ENCODE results near the gene KBTBD8.

KBTBD8 gene

DNA sequence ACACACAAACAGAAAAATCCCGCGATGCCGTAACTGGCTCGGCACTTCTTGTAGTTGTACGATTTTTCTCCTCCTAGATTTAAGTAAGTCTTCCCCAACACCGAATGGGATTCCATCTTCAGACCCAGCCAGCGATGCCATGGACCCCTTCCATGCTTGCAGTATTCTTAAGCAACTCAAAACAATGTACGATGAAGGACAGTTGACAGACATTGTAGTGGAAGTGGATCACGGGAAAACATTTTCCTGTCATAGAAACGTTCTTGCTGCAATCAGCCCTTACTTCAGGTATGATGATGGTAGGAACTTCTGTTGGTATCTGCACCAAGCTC, 763 bp downstream of the KBTBD8 start:
- no peak for DNase-seq (ENCODE audit: low read depth)

DNA sequence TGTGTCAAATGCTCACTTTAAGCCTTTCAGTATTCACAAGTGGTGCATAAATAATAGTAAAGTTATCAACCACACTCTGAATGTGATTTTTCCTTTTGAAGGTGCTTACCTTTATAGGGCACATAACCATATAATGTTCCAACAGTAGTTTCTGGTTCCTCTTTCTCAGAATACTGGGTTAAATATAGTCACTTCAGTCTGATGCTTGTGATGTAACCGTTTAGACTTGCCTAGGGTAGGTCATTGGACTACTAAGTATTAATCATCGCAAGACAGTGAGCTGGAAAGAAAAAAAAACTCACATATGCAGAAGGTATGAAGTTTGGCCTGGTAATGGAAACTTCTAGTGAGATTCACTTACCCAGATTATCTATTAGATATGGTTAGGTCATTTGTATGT, 1.9 kb downstream of the KBTBD8 start:
- DNase-seq (ENCODE audit: low read depth): no peak

DNA sequence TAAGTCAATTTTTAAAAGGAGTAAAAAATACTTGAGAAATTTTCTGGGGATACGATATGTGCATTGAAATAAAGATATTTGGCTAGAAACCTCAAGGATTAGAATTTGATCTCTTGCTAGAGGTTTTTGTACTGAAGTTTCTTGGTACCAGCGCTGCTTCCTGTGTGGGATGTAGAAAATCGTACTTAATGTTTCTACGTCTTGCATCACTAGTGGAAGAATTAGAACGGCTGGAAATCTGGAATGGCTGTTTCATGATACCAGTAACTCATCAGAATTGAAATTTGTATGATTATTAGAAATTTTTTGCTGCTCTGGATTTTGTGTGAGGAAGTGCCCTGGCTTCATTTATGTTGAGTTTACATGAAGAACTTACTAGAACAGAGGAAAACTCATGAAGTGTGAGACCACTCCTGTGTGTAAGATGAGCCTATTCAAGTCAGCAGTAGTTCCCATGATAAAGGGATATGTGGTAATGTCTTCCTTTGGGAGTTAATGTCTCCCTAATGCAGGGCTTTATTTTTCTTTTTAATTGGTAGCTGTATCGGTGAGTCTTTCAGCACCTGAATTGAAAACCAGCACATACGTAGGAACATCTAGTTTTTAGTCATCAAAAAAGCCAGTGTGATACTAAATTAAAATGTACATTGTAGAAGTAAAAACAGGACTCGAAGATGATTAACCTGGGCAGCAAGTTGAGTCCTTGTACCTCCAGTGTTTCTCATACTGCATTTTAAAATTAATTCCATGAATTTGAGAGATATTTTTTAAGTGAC, 3.2 kb downstream of the KBTBD8 start:
- no peak for DNase-seq (ENCODE audit: low read depth)

DNA sequence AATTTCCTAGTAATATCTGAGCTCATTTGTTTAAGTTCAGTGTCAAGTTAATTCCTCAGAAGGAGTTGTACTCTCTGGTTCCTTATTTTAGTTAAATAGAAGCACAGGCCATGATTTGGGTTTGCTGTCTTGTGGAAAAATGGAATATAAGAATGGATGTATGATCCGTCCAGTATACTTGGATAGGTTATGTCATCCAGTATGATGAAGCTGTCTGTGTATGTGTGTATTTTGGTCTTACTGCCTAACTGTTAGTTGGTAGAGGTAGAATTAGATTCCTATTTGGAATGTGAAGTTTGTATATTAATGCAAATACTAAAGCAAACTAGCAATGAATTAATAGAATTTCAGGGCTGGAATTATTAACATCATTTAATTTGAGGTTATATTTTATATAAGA, 7.9 kb downstream of the KBTBD8 start:
- no peak for DNase-seq (ENCODE audit: low read depth)

DNA sequence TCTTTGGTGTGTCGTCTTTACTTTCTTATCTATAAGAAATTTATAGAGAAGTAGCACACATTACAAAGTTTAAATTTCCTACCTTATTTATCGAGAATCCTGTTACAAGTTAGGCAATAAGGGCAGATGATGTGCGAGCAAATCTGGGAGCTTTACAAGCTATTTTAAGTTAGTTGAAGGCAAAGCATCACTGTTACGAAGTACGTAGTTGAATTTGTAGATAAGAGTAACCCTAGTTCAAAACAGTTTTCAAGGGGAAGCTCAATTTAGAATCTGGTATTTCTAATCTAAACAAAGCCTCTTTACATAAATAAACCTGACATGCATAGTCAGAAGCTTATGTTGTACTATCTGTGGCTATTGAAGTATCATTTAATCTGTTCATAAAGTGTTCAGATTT, 8.4 kb downstream of the KBTBD8 start:
- DNase-seq (ENCODE audit: low read depth): no peak

- no peak for DNase-seq (ENCODE audit: low read depth)
These were observed 10.3 kb downstream of the KBTBD8 start for GRCh38 chr3:67008388-67008787.

GRCh38 chr3:67009716-67010115, 11.6 kb downstream of the KBTBD8 start:
- DNase-seq (ENCODE audit: low read depth): no peak

- DNase-seq (ENCODE audit: low read depth): no peak
These were observed 13.5 kb downstream of the KBTBD8 start for GRCh38 chr3:67011414-67012131.

DNA sequence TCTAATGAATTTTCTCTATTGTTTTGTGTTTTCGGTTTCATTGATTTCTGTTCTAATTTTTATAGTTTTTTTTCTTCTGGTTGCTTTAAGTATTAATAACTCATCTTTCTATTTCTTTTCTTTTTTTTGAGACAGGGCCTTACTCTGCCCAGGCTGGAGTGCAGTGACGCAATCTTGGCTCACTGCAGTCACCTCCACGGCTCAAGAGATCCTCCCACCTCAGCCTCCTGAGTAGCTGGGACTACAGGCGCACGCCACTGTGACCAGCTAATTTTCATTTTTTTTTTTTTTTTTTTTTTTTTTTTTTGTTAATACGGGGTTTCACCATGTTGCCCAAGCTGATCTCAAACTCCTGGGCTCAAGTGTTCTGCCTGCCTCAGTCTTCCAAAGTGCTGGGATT, 14.5 kb downstream of the KBTBD8 start:
- no peak for DNase-seq (ENCODE audit: low read depth)

DNA sequence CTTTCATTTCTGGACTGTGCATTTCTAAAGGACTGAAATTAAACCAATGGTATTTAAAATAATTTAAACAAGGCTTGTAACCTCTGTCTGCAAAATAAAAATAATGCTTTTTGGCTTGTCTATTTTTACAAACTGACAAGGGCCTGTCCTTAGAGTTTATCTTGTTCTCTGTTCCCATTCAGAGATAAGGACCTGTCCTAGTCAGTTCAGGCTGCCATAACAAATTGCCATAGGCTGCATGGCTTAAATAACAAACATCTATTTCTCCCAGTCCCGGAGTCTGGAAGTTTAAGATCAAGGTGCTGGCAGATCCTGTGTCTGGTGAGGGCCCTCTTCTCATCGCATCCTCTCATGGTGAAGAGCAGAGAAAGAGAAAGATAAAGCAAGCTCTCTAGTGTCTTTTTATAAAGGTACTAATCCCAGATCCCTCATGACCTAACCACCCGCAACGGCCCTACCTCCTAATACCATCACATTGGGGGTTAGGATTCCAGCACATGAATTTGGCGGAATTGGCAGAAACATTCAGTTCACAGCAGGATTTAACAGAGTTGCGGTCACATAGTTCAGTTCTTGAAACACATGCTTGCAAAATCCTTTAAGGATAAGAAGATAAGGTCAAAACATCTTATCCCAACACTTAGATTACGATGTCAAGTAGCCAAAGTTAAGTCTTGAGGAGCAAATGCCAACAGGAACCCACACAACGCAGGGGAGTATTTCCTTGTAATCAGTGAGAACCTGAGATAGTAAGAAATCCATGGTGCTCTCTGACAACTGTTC, 17.8 kb downstream of the KBTBD8 start:
- DNase-seq (ENCODE audit: low read depth): no peak

GRCh38 chr3:67016522-67017080, 18.5 kb downstream of the KBTBD8 start:
- DNase-seq (ENCODE audit: low read depth): no peak

DNA sequence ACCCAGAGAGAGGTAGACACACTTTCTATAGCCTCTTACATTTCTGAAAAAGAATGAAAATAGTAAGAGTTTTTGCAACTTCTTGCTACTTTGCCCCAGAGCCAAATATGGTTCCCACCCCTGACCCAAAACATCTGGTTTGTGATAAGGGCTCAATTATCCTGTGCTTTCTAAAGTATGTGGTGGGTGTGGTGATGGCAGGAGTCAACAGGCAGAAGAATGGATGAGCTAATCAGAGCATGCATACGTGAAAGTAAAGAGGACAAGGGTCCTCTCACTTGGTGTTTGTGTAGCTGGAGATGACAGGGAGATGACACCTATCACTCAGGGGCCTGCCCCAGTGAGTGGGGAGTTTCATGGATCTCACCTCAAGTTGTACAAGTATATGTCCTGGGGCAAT, 19.1 kb downstream of the KBTBD8 start:
- DNase-seq (ENCODE audit: low read depth): no peak

DNA sequence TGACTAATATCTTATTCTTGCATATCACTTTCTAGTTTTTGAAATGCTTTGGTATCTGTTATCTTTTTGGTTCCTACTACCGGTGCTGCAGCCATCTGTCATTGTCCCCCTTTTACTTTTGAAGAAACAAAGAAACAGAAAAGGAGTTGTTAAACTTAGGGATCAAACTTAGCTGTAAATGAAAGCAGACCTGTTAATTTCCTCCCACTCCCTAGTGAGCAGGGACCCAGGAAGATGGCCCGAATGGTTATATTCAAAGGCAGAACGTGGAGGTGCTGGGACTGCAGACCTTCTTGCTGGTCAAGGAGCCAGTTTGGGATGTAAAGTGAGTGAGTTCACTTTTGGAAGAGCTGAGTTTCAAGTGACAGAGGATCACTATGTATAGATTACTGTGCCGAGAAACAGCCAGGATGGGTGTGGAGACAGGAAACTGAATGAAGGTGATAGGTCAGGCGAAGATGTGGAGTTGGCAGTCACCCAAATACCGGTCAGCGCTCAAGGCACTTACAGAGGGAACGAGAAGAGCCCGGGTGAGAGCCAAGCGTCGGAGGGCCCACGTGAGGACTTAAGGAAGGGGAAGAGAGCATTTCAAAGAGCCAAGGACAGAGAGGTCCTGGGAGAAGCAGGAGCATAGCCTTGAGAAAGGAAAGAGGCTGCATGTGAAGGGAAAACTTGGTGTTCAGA, 20.1 kb downstream of the KBTBD8 start:
- DNase-seq (ENCODE audit: low read depth): no peak

GRCh38 chr3:67018789-67019526, 20.9 kb downstream of the KBTBD8 start:
- no peak for DNase-seq (ENCODE audit: low read depth)

DNA sequence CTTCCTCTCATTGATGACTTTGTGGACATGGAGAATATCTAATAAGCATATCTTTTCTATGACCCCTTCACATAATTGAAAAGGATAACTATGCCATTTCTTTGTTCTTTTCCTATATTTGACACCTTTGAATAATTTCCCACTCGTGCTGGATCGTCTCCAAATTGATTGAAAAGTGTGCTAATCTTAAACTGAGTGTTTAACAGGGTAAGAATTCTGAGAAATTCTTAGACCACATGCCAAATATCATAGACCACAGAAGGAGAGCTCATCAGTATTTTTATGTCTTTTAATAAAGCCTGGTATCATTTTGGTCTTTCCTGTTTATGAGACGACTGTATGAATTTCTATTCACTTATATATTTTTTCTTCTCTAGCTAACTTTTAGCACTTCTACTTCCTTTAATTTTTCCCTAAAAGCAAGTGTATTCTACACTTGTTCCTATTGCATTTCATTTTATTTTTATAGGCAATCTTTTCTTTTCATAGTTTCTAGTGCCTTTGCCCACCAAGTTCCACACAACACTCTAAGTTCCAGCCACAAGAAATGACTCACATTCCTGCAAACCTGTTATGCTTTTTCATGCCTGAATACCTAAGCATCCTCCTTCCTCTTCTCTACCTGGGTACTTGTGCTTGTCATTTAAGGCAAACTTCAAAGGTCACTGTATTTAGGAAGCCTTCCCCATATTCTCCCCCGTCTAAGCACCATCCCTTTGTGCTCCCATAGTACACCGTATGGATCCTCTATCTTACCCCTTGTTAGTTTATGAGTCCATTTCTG, 30.1 kb downstream of the KBTBD8 start:
- no peak for DNase-seq (ENCODE audit: low read depth)

GRCh38 chr3:67030785-67031740, 33.0 kb downstream of the KBTBD8 start:
- no peak for DNase-seq (ENCODE audit: low read depth)

DNA sequence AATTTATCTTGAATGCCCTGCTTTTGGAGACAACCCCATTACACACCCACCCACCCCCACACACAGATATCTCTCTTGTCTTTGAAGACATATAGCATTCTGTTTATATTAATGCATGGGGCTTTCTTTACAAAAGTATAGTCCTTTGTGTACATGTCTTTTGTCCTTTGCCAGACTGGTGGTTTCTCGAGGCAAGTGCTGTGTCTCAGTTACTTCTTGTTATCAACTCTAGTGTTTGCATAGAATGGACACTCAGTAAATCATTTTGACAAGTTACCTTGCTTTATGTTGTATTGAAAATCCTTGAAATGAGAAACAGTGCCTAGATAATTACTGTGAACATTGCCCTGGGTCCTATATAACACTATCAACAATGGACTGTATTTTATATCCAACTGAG, 33.9 kb downstream of the KBTBD8 start:
- DNase-seq (ENCODE audit: low read depth): no peak

- DNase-seq (ENCODE audit: low read depth): no peak
These were observed 35.0 kb downstream of the KBTBD8 start for GRCh38 chr3:67033079-67033478.

GRCh38 chr3:67034371-67034770, 36.3 kb downstream of the KBTBD8 start:
- no peak for DNase-seq (ENCODE audit: low read depth)
